ENCODE measurements around the gene SNRPE. TPM values are rescaled to one million over a fixed set of nuclear protein-coding genes. Genes with fewer than 3 reads are reported as not detected.
A peak's percentile ranks its signal among the peaks of the same experiment; 100 is the strongest.

Gene SNRPE
- total and polyA plus RNA-seq, 2 of the 13 experiments (the other 11 are each of a cell fraction or from before 2014, with no cell fraction given) = 146 to 281 TPM

GRCh38 chr1:203861379-203862184, at the start of gene SNRPE (continued):
- TF ChIP-seq ZNF121 (CRISPR knock-in tag; IDR thresholded peaks at IDR 0.05) = no peak
- peak; percentile 54; the same call in 1 of the 2 replicates for TF ChIP-seq FOXJ3 (CRISPR knock-in tag; IDR thresholded peaks at IDR 0.05; ENCODE audit: borderline replicate concordance)
- no peak for TF ChIP-seq ZNF703 (CRISPR knock-in tag; IDR thresholded peaks at IDR 0.05; ENCODE audit: borderline replicate concordance)
- peak; percentile 91 for TF ChIP-seq CREM (IDR thresholded peaks at IDR 0.05)
- no peak for TF ChIP-seq CREM (CRISPR knock-in tag; IDR thresholded peaks at IDR 0.05)
- peak; percentile 99 for TF ChIP-seq ZFX (CRISPR knock-in tag; IDR thresholded peaks at IDR 0.05; ENCODE audit: low read depth)
- peak; percentile 87; the same call in 1 of the 2 replicates for TF ChIP-seq ZNF337 (CRISPR knock-in tag; IDR thresholded peaks at IDR 0.05; ENCODE audit: borderline replicate concordance, low read depth)
- TF ChIP-seq NFE2L1 (CRISPR knock-in tag; IDR thresholded peaks at IDR 0.05; ENCODE audit: borderline replicate concordance) = 0 out of 2 replicates have a peak, but pooled peaks have one; percentile 52
- TF ChIP-seq HINFP (CRISPR knock-in tag; IDR thresholded peaks at IDR 0.05; ENCODE audit: low read depth) = peak; percentile 84
- TF ChIP-seq ZKSCAN1 (IDR thresholded peaks at IDR 0.05; ENCODE audit: low read length) = no peak
- TF ChIP-seq AFF4 (CRISPR knock-in tag; IDR thresholded peaks at IDR 0.05) = 0 out of 2 replicates have a peak, but pooled peaks have one; percentile 49
- 0 out of 2 replicates have a peak, but pooled peaks have one; percentile 26 for TF ChIP-seq ZNF292 (CRISPR knock-in tag; IDR thresholded peaks at IDR 0.05; ENCODE audit: borderline replicate concordance, low read depth)
- no peak for TF ChIP-seq ZNF513 (CRISPR knock-in tag; conservative IDR thresholded peaks at IDR 0.05)
- TF ChIP-seq HNF1B (CRISPR knock-in tag; IDR thresholded peaks at IDR 0.05) = peak; percentile 95
- no peak for TF ChIP-seq ZNF20 (CRISPR knock-in tag; IDR thresholded peaks at IDR 0.05)
- TF ChIP-seq ZNF512 (CRISPR knock-in tag; IDR thresholded peaks at IDR 0.05) = no peak
- TF ChIP-seq ZMYM3 (CRISPR knock-in tag; IDR thresholded peaks at IDR 0.05) = no peak; the same call in 1 of the 2 replicates

Data from HepG2 (cell line).